HG03558 (cell line): ENCODE results near the gene TAS1R3.
"Not testable (repeated sequence)": the region's sequence is repeated elsewhere in the genome, so short reads cannot be mapped to it uniquely, and the experiment has no call there.

Source experiments
- ATAC-seq: cut with Tn5 transposase; IDR thresholded peaks from one replicate; pipeline ENCODE4 v1.9.1; 2021; ENCODE audit warnings: moderate number of reproducible peaks; ENCODE audit not compliant: unreplicated experiment; ENCODE audit errors: extremely low read depth

Gene TAS1R3

GRCh38 chr1:1307923-1308755 is 22.9 kb upstream of the TAS1R3 start, which contains the start of the genes ACAP3 and PUSL1:
TSS of gene ACAP3 (minus strand) at chr1:1307930. CDS start at chr1:1307815, 115 bp downstream.
TSS of gene PUSL1 (plus strand) at chr1:1308597. CDS start at chr1:1308644, 47 bp downstream.
- ATAC-seq = peak; percentile 27

- ATAC-seq = no peak
These were observed 22.3 kb upstream of the TAS1R3 start for GRCh38 chr1:1308756-1309250.

GRCh38 chr1:1309251-1310108 is 21.6 kb upstream of the TAS1R3 start:
- ATAC-seq = no peak

GRCh38 chr1:1310109-1310385 is 21.0 kb upstream of the TAS1R3 start:
- ATAC-seq = no peak

- no peak for ATAC-seq
These were observed 20.5 kb upstream of the TAS1R3 start for GRCh38 chr1:1310476-1311053.

- no peak for ATAC-seq
These were observed 19.7 kb upstream of the TAS1R3 start for GRCh38 chr1:1311107-1312104.

- ATAC-seq = no peak
These were observed 18.4 kb upstream of the TAS1R3 start for GRCh38 chr1:1312450-1313314.

GRCh38 chr1:1313500-1314236 is 17.4 kb upstream of the TAS1R3 start:
- ATAC-seq = no peak

GRCh38 chr1:1314237-1314586 is 16.9 kb upstream of the TAS1R3 start:
- ATAC-seq = no peak

- no peak for ATAC-seq
These were observed 16.3 kb upstream of the TAS1R3 start for GRCh38 chr1:1314678-1315335.

GRCh38 chr1:1315435-1315954 is 15.6 kb upstream of the TAS1R3 start:
- no peak for ATAC-seq

- ATAC-seq = not testable (repeated sequence)
These were observed 14.9 kb upstream of the TAS1R3 start for GRCh38 chr1:1316199-1316598.

GRCh38 chr1:1317420-1317819 is 13.7 kb upstream of the TAS1R3 start:
- ATAC-seq = no peak

- ATAC-seq = no peak
These were observed 12.9 kb upstream of the TAS1R3 start for GRCh38 chr1:1318131-1318652.

GRCh38 chr1:1318777-1319645 is 12.1 kb upstream of the TAS1R3 start:
- ATAC-seq = no peak

- no peak for ATAC-seq
These were observed 11.5 kb upstream of the TAS1R3 start for GRCh38 chr1:1319646-1319941.
